Natural killer cell (primary cell): ENCODE data around the gene HMSD. TPM values are rescaled to one million over a fixed set of nuclear protein-coding genes. Genes with fewer than 3 reads are reported as not detected.

Source experiments
- ATAC-seq, 3 donors: fragments of 150-1000 bp in 2 of 3; fragments of 200-7000 bp in 1 of 3; cut with Tn5 transposase; 1 replicate in 1 of 3; 2 replicates in 2 of 3; pipeline ENCODE4 v1.10.0; 2021; ENCODE audit warnings: mild to moderate bottlenecking in 2 of 3, moderate library complexity in 2 of 3
- DNase-seq, 2 donors: peaks; one replicate each; pipeline versions ENCODE4 v3.0.0 to v3.0.0-alpha.2; 2013 to 2021; ENCODE audit warnings: mixed read lengths in 1 of 2
- H3K27ac ChIP-seq: one replicate; pipeline ENCODE4 v1.5.1; 2013; ENCODE audit warnings: mild to moderate bottlenecking, low read length
- H3K27me3 ChIP-seq: one replicate; pipeline ENCODE4 v1.6.1; 2013; ENCODE audit warnings: low read length; ENCODE audit not compliant: control insufficient read depth, insufficient read depth
- H3K36me3 ChIP-seq: one replicate; pipeline ENCODE4 v1.6.1; 2013; ENCODE audit warnings: low read length; ENCODE audit not compliant: control insufficient read depth, insufficient read depth
- H3K4me1 ChIP-seq: one replicate; pipeline ENCODE4 v1.6.1; 2013; ENCODE audit warnings: low read length; ENCODE audit not compliant: control insufficient read depth, insufficient read depth
- H3K4me3 ChIP-seq: one replicate; pipeline ENCODE4 v1.5.1; 2013; ENCODE audit warnings: low read length
- H3K9me3 ChIP-seq: one replicate; pipeline ENCODE4 v1.6.1; 2013; ENCODE audit warnings: low read length; ENCODE audit not compliant: control insufficient read depth, insufficient read depth
- H3K27ac Mint-ChIP-seq, 2 donors: one replicate each; pipeline ENCODE4 v1.8.0; 2022; ENCODE audit warnings: mild to moderate bottlenecking in 2 of 2, mixed read lengths in 2 of 2, moderate library complexity in 1 of 2
- H3K27me3 Mint-ChIP-seq, 2 donors: one replicate each; pipeline ENCODE4 v1.8.0; 2022; ENCODE audit warnings: low read depth in 2 of 2, mixed read lengths in 2 of 2
- H3K36me3 Mint-ChIP-seq: one replicate; pipeline ENCODE4 v1.8.0; 2022; ENCODE audit warnings: mixed read lengths
- H3K4me1 Mint-ChIP-seq, 2 donors: one replicate each; pipeline ENCODE4 v1.8.0; 2022; ENCODE audit warnings: mixed read lengths in 2 of 2
- H3K4me3 Mint-ChIP-seq: one replicate; pipeline ENCODE4 v1.8.0; 2022; ENCODE audit warnings: mild to moderate bottlenecking, moderate library complexity, mixed read lengths
- H3K9me3 Mint-ChIP-seq, 2 donors: one replicate each; pipeline ENCODE4 v1.8.0; 2022; ENCODE audit warnings: mixed read lengths in 2 of 2
- CTCF ChIP-seq: fragments of 200-600 bp; IDR thresholded peaks from one replicate; pipeline ENCODE4 v1.8.0; 2022; ENCODE audit warnings: antibody characterized with exemption
- WGBS: methylation state at CpG from one replicate; pipeline ENCODE4 v1.1.7; 2013; ENCODE audit warnings: missing lambda C conversion rate; ENCODE audit not compliant: insufficient coverage; 5-methylcytosine and 5-hydroxymethylcytosine counted together
- intact Hi-C: fragments of 100-400 bp; cut with micrococcal nuclease; formaldehyde crosslinking; loops from one replicate; pipeline ENCODE4 v1.14.2; 2022
- total RNA-seq, 4 donors: library from RNA; stranded (reverse); fragments of 120-200 nt in 1 of 4; gene quantifications; one replicate each; pipeline versions ENCODE4 v1.2.3 to v1.2.4, GENCODE V29; 2013 to 2022

The HMSD gene
- total RNA-seq, 3 donors from 2014 or later (not counting 1 experiment from before 2014, with no cell fraction given), result not detected

- Mint-ChIP-seq H3K4me3 (no peak overlapping the region), H3K4me1 (no peaks in the 10 kb centered on the region), H3K27ac (no peak overlapping the region), H3K36me3 (no peaks in the 10 kb centered on the region), H3K27me3 (peaks cover 26 to 41% of the 10 kb centered on the region in 2 donors), H3K9me3 (no peaks in the 10 kb centered on the region)
- Histone ChIP-seq H3K27me3 (peaks cover 4% of the 10 kb centered on the region), H3K36me3 (no peaks in the 10 kb centered on the region), H3K27ac (no peak overlapping the region), H3K9me3 (no peaks in the 10 kb centered on the region), H3K4me3 (no peak overlapping the region), H3K4me1 (no peaks in the 10 kb centered on the region)
- no peak for TF ChIP-seq CTCF
- no peak for DNase-seq
- WGBS, result 70% methylated on average over 4 of the region's 5 CpGs
- ATAC-seq, result no peak
- intact Hi-C loops, result no loop called here
Observed at GRCh38 chr18:63961435-63961980, 12.4 kb downstream of the HMSD start.

- H3K27ac Mint-ChIP-seq, result no peak overlapping the region
- DNase-seq (no peak), ATAC-seq (no peak)
- no peak for TF ChIP-seq CTCF
- no peaks in the 10 kb centered on the region for H3K36me3 Mint-ChIP-seq
- H3K27me3 Mint-ChIP-seq, result peaks cover 24 to 35% of the 10 kb centered on the region in 2 donors
- H3K4me3 Mint-ChIP-seq, result no peak overlapping the region
- H3K4me3 ChIP-seq, result no peak overlapping the region
- H3K27ac ChIP-seq, result no peak overlapping the region
- H3K4me1 Mint-ChIP-seq, result no peaks in the 10 kb centered on the region
- no peaks in the 10 kb centered on the region for H3K4me1 ChIP-seq
- no peaks in the 10 kb centered on the region for H3K9me3 ChIP-seq
- WGBS, result 29% methylated on average over 1 of the region's 1 CpG
- intact Hi-C loops, result loop anchor here (2.0 kb wide), 1 partner anchor 33 kb away; no protein-coding TSS in a partner anchor
- no peaks in the 10 kb centered on the region for H3K27me3 ChIP-seq
- H3K9me3 Mint-ChIP-seq, result no peaks in the 10 kb centered on the region
- H3K36me3 ChIP-seq, result no peaks in the 10 kb centered on the region
Observed at GRCh38 chr18:63962137-63962536, 13.0 kb downstream of the HMSD start.

GRCh38 chr18:63963615-63964256, 14.6 kb downstream of the HMSD start:
- Mint-ChIP-seq H3K4me3 (no peak overlapping the region), H3K36me3 (no peaks in the 10 kb centered on the region), H3K27me3 (peaks cover 25 to 30% of the 10 kb centered on the region in 2 donors), H3K9me3 (no peaks in the 10 kb centered on the region), H3K4me1 (no peaks in the 10 kb centered on the region), H3K27ac (no peak overlapping the region)
- WGBS, result 92% methylated on average over 1 of the region's 1 CpG
- Histone ChIP-seq H3K27me3 (no peaks in the 10 kb centered on the region), H3K36me3 (no peaks in the 10 kb centered on the region), H3K4me1 (no peaks in the 10 kb centered on the region), H3K27ac (no peak overlapping the region), H3K9me3 (no peaks in the 10 kb centered on the region), H3K4me3 (no peak overlapping the region)
- ATAC-seq (peak; percentile 65 to 80 (median 73)), DNase-seq (peak in 1 of 2 donors; percentile 79)
- peak; percentile 77 for TF ChIP-seq CTCF
- intact Hi-C loops, result loop anchor here (1.0 to 2.0 kb wide), 2 partner anchors 16 to 31 kb away; no protein-coding TSS in a partner anchor
